22Rv1 (cell line): ENCODE data around the gene CFL1.

ENCODE experiments used
- CTCF ChIP-seq: fragments of 450-650 bp; IDR thresholded peaks from 2 replicates; pipeline ENCODE4 v1.5.1; 2017; ENCODE audit warnings: mild to moderate bottlenecking
- ZFX ChIP-seq: fragments of 450-650 bp; IDR thresholded peaks from 2 replicates; pipeline ENCODE4 v1.6.1; 2017; ENCODE audit warnings: antibody characterized with exemption, borderline replicate concordance

- TF ChIP-seq CTCF (peak; percentile 94), ZFX (no peak)
These were observed 30.3 kb upstream of the CFL1 start, which contains the start of gene FIBP for GRCh38 chr11:65888163-65888814.
